Measurements from ENCODE around the gene SNTB2. TPM values are rescaled to one million over a fixed set of nuclear protein-coding genes. Genes with fewer than 3 reads are reported as not detected.

SNTB2 gene
- total and polyA plus RNA-seq, 2 of the 13 experiments (the other 11 are each of a cell fraction or from before 2014, with no cell fraction given) = 11.5 to 19.2 TPM

- TF ChIP-seq ZBTB10 (CRISPR knock-in tag; IDR thresholded peaks at IDR 0.05; ENCODE audit: borderline replicate concordance) = peak; percentile 72
- TF ChIP-seq ZNF362 (CRISPR knock-in tag; IDR thresholded peaks at IDR 0.05; ENCODE audit: borderline replicate concordance) = peak; percentile 92
- TF ChIP-seq ZNF691 (CRISPR knock-in tag; IDR thresholded peaks at IDR 0.05; ENCODE audit: borderline replicate concordance, low read depth) = peak; percentile 49; the same call in 1 of the 2 replicates
- TF ChIP-seq ZIK1 (CRISPR knock-in tag; IDR thresholded peaks at IDR 0.05; ENCODE audit: borderline replicate concordance, low read depth) = 0 out of 2 replicates have a peak, but pooled peaks have one; percentile 12
- 0 out of 2 replicates have a peak, but pooled peaks have one; percentile 48 for TF ChIP-seq DNMT3B (CRISPR knock-in tag; conservative IDR thresholded peaks at IDR 0.05)
- 0 out of 2 replicates have a peak, but pooled peaks have one; percentile 42 for TF ChIP-seq ZNF891 (CRISPR knock-in tag; IDR thresholded peaks at IDR 0.05)
- TF ChIP-seq DR1 (CRISPR knock-in tag; IDR thresholded peaks at IDR 0.05) = peak; percentile 47; the same call in 1 of the 2 replicates
- TF ChIP-seq HOMEZ (CRISPR knock-in tag; IDR thresholded peaks at IDR 0.05; ENCODE audit: low read depth) = peak; percentile 28; the same call in 1 of the 2 replicates
- TF ChIP-seq ZNF800 (CRISPR knock-in tag; IDR thresholded peaks at IDR 0.05) = peak; percentile 54; the same call in 1 of the 2 replicates
- peak; percentile 62 for TF ChIP-seq XRCC5 (optimal IDR thresholded peaks at IDR 0.05; ENCODE audit: low read length)
- 0 out of 2 replicates have a peak, but pooled peaks have one; percentile 55 for TF ChIP-seq ZBTB46 (CRISPR knock-in tag; IDR thresholded peaks at IDR 0.05; ENCODE audit: borderline replicate concordance)
- TF ChIP-seq TFDP1 (CRISPR knock-in tag; IDR thresholded peaks at IDR 0.05; ENCODE audit: borderline replicate concordance) = peak; percentile 33; the same call in 1 of the 2 replicates
- TF ChIP-seq GABPB1 (CRISPR knock-in tag; IDR thresholded peaks at IDR 0.05) = peak; percentile 50
- TF ChIP-seq ZBTB3 (CRISPR knock-in tag; IDR thresholded peaks at IDR 0.05; ENCODE audit: borderline replicate concordance, low read depth) = no peak
- peak; percentile 39; the same call in 1 of the 2 replicates for TF ChIP-seq ELF1 (CRISPR knock-in tag; IDR thresholded peaks at IDR 0.05)
Observed at GRCh38 chr16:69311533-69312387, 124.8 kb downstream of the SNTB2 start (continued).
